IMR-90 (cell line): ENCODE measurements around the gene TSPAN31. TPM values are rescaled to one million over a fixed set of nuclear protein-coding genes. Genes with fewer than 3 reads are reported as not detected.

Experiments used
- ATAC-seq: fragments of 200-7000 bp; cut with Tn5 transposase; 2 replicates; pipeline ENCODE4 v1.9.1; 2020; ENCODE audit warnings: low read depth, mild to moderate bottlenecking, moderate library complexity
- BruUV-seq: library from RNA; stranded (reverse); fragments of 400-500 nt; replicated peaks from 2 replicates; lab custom pipeline; 2021; lab: Mats Ljungman, UMichigan
- CTCF ChIA-PET: fragments of 300-600 bp; formaldehyde crosslinking; extraction: SDS; loops from one replicate; lab custom pipeline; 2021; ENCODE audit warnings: antibody characterized with exemption; lab: Yijun Ruan, JAX
- POLR2A ChIA-PET: fragments of 300-600 bp; sonication (Branson Sonifier 250); formaldehyde crosslinking; loops from one replicate; lab custom pipeline; 2022; ENCODE audit warnings: antibody characterized with exemption; ENCODE audit not compliant: unreplicated experiment; lab: Charles Lee
- DNase-seq: peaks from one replicate; pipeline ENCODE4 v3.0.0; 2013
- H2AFZ ChIP-seq: replicated peaks from 2 replicates; pipeline ENCODE3; 2013; ENCODE audit warnings: low read length, mild to moderate bottlenecking; ENCODE audit not compliant: poor library complexity
- H2AK5ac ChIP-seq: 2 replicates; pipeline ENCODE4 v1.6.1; 2013; ENCODE audit warnings: low read depth, low read length, inconsistent platforms
- H2AK9ac ChIP-seq: replicated peaks from 2 replicates; pipeline ENCODE3; 2013; ENCODE audit warnings: mild to moderate bottlenecking, low read depth, low read length, moderate library complexity; ENCODE audit not compliant: poor library complexity
- H2BK120ac ChIP-seq: 2 replicates; pipeline ENCODE4 v1.6.1; 2013; ENCODE audit warnings: low read depth, low read length, inconsistent platforms
- H2BK15ac ChIP-seq: 3 replicates; pipeline ENCODE4 v1.6.1; 2013; ENCODE audit warnings: low read depth, low read length, inconsistent platforms
- H2BK20ac ChIP-seq: 2 replicates; pipeline ENCODE4 v1.6.1; 2013; ENCODE audit warnings: low read depth, mild to moderate bottlenecking, inconsistent platforms, low read length, moderate library complexity
- H2BK5ac ChIP-seq: 2 replicates; pipeline ENCODE4 v1.6.1; 2013; ENCODE audit warnings: mild to moderate bottlenecking, low read depth, low read length, inconsistent platforms; ENCODE audit not compliant: poor library complexity, severe bottlenecking
- H3K14ac ChIP-seq: replicated peaks from 2 replicates; pipeline ENCODE4 v1.6.1; 2013; ENCODE audit warnings: low read depth, low read length, inconsistent platforms
- H3K18ac ChIP-seq: 2 replicates; pipeline ENCODE4 v1.6.1; 2013; ENCODE audit warnings: low read depth, low read length, control low read depth
- H3K23ac ChIP-seq: 2 replicates; pipeline ENCODE4 v1.6.1; 2013; ENCODE audit warnings: low read depth, low read length, inconsistent platforms
- H3K27ac ChIP-seq: 2 replicates; pipeline ENCODE4 v1.5.1; 2013; ENCODE audit warnings: mild to moderate bottlenecking, control low read depth, low read length; ENCODE audit not compliant: insufficient read depth
- H3K27me3 ChIP-seq: 2 replicates; pipeline ENCODE4 v1.6.1; 2013; ENCODE audit warnings: low read length; ENCODE audit not compliant: control insufficient read depth, insufficient read depth
- H3K36me3 ChIP-seq: 2 replicates; pipeline ENCODE4 v1.6.1; 2013; ENCODE audit warnings: low read length, mixed read lengths; ENCODE audit not compliant: control insufficient read depth, insufficient read depth
- H3K4ac ChIP-seq: 2 replicates; pipeline ENCODE4 v1.6.1; 2013; ENCODE audit warnings: low read depth, low read length, inconsistent platforms
- H3K4me1 ChIP-seq: 2 replicates; pipeline ENCODE4 v1.6.1; 2013; ENCODE audit warnings: low read length, mixed read lengths; ENCODE audit not compliant: control insufficient read depth, insufficient read depth
- H3K4me2 ChIP-seq: 2 replicates; pipeline ENCODE4 v1.6.1; 2013; ENCODE audit warnings: low read depth, mild to moderate bottlenecking, control low read depth, low read length, moderate library complexity
- H3K4me3 ChIP-seq: 2 replicates; pipeline ENCODE4 v1.5.1; 2013; ENCODE audit warnings: low read depth, mild to moderate bottlenecking, control low read depth, low read length, moderate library complexity; ENCODE audit not compliant: insufficient read depth
- H3K56ac ChIP-seq: 2 replicates; pipeline ENCODE4 v1.6.1; 2013; ENCODE audit warnings: low read length, inconsistent platforms; ENCODE audit not compliant: insufficient read depth; ENCODE audit errors: extremely low read depth
- H3K79me1 ChIP-seq, 2 experiments: 2 replicates each; pipeline ENCODE4 v1.6.1; 2013; ENCODE audit warnings: low read length in 2 of 2, inconsistent platforms in 1 of 2, low read depth in 1 of 2
- H3K9ac ChIP-seq: 2 replicates; pipeline ENCODE4 v1.6.1; 2013; ENCODE audit warnings: low read depth, low read length, control low read depth
- H3K9me1 ChIP-seq: 2 replicates; pipeline ENCODE4 v1.6.1; 2013; ENCODE audit warnings: low read length, inconsistent platforms; ENCODE audit not compliant: insufficient read depth
- H3K9me3 ChIP-seq: 2 replicates; pipeline ENCODE4 v1.6.1; 2013; ENCODE audit warnings: low read length; ENCODE audit not compliant: control insufficient read depth, insufficient read depth
- H4K20me1 ChIP-seq: 2 replicates; pipeline ENCODE4 v1.6.1; 2013; ENCODE audit warnings: low read length, inconsistent platforms; ENCODE audit not compliant: insufficient read depth
- H4K5ac ChIP-seq: 2 replicates; pipeline ENCODE4 v1.6.1; 2013; ENCODE audit warnings: mild to moderate bottlenecking, low read depth, low read length, control low read depth
- H4K8ac ChIP-seq, 2 experiments: 2 replicates each; pipeline ENCODE4 v1.6.1; 2013; ENCODE audit warnings: low read depth in 2 of 2, low read length in 2 of 2, control low read depth in 1 of 2, inconsistent platforms in 1 of 2
- H4K91ac ChIP-seq: 2 replicates; pipeline ENCODE4 v1.6.1; 2013; ENCODE audit warnings: low read depth, low read length, inconsistent platforms; ENCODE audit not compliant: insufficient read depth
- FOS ChIP-seq: fragments of 150-350 bp; IDR thresholded peaks from 2 replicates; pipeline ENCODE4 v1.6.1; 2016; ENCODE audit warnings: low read depth, low read length
- MAZ ChIP-seq: IDR thresholded peaks from 2 replicates; pipeline ENCODE4 v1.6.1; 2012; ENCODE audit warnings: low read depth, mild to moderate bottlenecking, low read length, improper control_type of control experiment, moderate library complexity, borderline replicate concordance
- WGBS, 2 experiments: methylation state at CpG; one replicate each; pipeline versions ENCODE4 v1.1.5 to v1.1.7; 2013; ENCODE audit warnings: missing lambda C conversion rate in 2 of 2; ENCODE audit not compliant: insufficient read length in 1 of 2; ENCODE audit errors: extremely low coverage in 2 of 2; 5-methylcytosine and 5-hydroxymethylcytosine counted together
- dilution Hi-C: fragments of 300-500 bp; cut with HindIII; formaldehyde crosslinking; loops from one replicate; pipeline ENCODE4 v1.14.3; 2018; ENCODE audit warnings: low sequenced_read_pairs; ENCODE audit not compliant: unreplicated experiment
- in situ Hi-C: fragments of 300-500 bp; cut with MboI; formaldehyde crosslinking; loops from 3 replicates; pipeline ENCODE4 v1.14.3; 2019; ENCODE audit warnings: low sequenced_read_pairs, inconsistent platforms, mixed read lengths
- intact Hi-C: fragments of 100-400 bp; cut with micrococcal nuclease; formaldehyde crosslinking; loops from 2 replicates; pipeline ENCODE4 v1.10.0; 2022
- polyA plus RNA-seq, 3 experiments: library from polyadenylated mRNA; depleted of rRNA; stranded (reverse); fragments of >200 nt; gene quantifications; 2 replicates each; pipeline ENCODE4 v1.2.3, GENCODE V29; 2012; ENCODE audit warnings: low replicate concordance in 1 of 3
- total RNA-seq: library from RNA; depleted of rRNA; stranded (reverse); fragments of >200 nt; gene quantifications from 2 replicates; pipeline ENCODE4 v1.2.3, GENCODE V29; 2012

TSPAN31 gene
- total and polyA plus RNA-seq, 2 of the 4 experiments (the other 2 are of a cell fraction): 12.3 to 71.2 TPM

DNA sequence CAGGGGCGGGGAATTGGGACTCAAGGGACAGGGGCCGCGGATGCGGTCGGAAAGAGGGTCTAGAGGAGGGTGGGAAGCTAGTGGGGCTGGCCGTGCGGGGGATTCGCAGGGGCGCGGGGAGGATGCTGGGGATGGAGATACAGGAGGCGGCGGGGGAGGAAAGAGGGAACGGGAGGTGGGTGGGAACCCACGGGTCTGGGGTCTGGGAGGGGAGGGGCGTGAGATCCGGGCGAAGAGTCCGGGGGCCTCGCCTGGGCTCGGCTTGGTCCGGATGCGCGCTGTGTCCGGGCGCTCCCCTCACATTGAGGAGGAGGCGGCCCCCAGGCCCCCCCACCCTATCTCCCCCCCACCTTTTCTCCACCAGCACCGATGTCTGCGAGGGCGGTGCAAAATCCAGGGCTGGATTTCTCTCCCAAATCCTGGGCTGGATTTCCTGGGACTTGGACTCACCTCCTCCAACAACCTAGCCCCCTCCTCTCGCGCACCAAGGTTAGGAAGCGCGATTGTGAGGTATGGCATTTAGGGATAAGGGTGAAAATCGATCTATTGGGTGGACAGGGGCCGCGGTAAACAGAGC is 6.1 kb upstream of the TSPAN31 start, which contains the start of gene AGAP2:
Gene AGAP2 (minus strand): TSS at position 82 of the 577 bp plus-strand sequence. CDS start 496 bp downstream, outside the sequence.
- Histone ChIP-seq H2BK15ac (no peak within 1 kb of the TSS), H3K36me3 (no peaks in the 10 kb centered on the region), H2BK20ac (no peak within 1 kb of the TSS), H3K56ac (no peak within 1 kb of the TSS), H3K18ac (no peak within 1 kb of the TSS), H3K4ac (no peak within 1 kb of the TSS), H3K23ac (0 out of 2 replicates have a peak within 1 kb of the TSS, but pooled peaks have one; percentile 1), H3K27ac (no peak within 1 kb of the TSS), H3K9ac (no peak within 1 kb of the TSS), H3K79me1 (no peaks in the 10 kb centered on the region), H2BK5ac (no peak within 1 kb of the TSS), H4K8ac (no peak within 1 kb of the TSS), H4K20me1 (0 out of 2 replicates have a peak, but pooled peaks cover 3% of the 10 kb centered on the region), H2BK120ac (no peak within 1 kb of the TSS), H4K91ac (no peak within 1 kb of the TSS), H3K4me2 (peak within 1 kb of the TSS; percentile 73), H2AK5ac (no peak within 1 kb of the TSS), H4K5ac (no peak within 1 kb of the TSS), H3K4me1 (0 out of 2 replicates have a peak, but pooled peaks cover 3% of the 10 kb centered on the region), H3K9me1 (no peaks in the 10 kb centered on the region), H3K27me3 (peaks cover 81% of the 10 kb centered on the region), H3K9me3 (peaks cover 2% of the 10 kb centered on the region; the same call in 1 of the 2 replicates), H3K4me3 (peak within 1 kb of the TSS; percentile 31), H2AK9ac (peak within 1 kb of the TSS; percentile 55), H3K14ac (no peak within 1 kb of the TSS), H2AFZ (peak within 1 kb of the TSS; percentile 79)
- ChIA-PET POLR2A (no interaction called here), CTCF (no interaction called here)
- intact Hi-C loops (loop anchor here (5.0 kb wide), 1 partner anchor 156 kb away; no protein-coding TSS in a partner anchor), in situ Hi-C loops (loop anchor here (10.0 kb wide), 1 partner anchor 154 kb away; no protein-coding TSS in a partner anchor), dilution Hi-C loops (no loop called here)
- WGBS, 2 experiments: 0% methylated on average over 10 of the region's 36 CpGs; no CpG with 5 or more reads in 1 of the 2 experiments
- TF ChIP-seq MAZ (peak; percentile 72), FOS (no peak)
- DNase-seq (no peak), ATAC-seq (no peak)
- BruUV-seq: no TSS peak
